ENCODE data around the gene USP36. TPM values are rescaled to one million over a fixed set of nuclear protein-coding genes. Genes with fewer than 3 reads are reported as not detected.

Gene USP36
- polyA plus RNA-seq, 1 donor (not counting 4 experiments of a cell fraction or from before 2014, with no cell fraction given) = 25.2 TPM

- no peak for DNase-seq (ENCODE audit: low read depth, low spot score)
- H3K79me2 ChIP-seq (ENCODE audit: control insufficient read depth, insufficient read depth, low read length) = no peaks in the 10 kb centered on the region
- dilution Hi-C loops (cut with MboI; ENCODE audit: extremely low pct_ligation_motif_present, low sequenced_read_pairs) = no loop called here
- H3K27me3 ChIP-seq (ENCODE audit: control insufficient read depth, extremely low read depth, insufficient read depth, low read length) = peaks cover 11% of the 10 kb centered on the region
- H2AFZ ChIP-seq (ENCODE audit: control insufficient read depth, low read length) = no peak overlapping the region
- no peaks in the 10 kb centered on the region for H3K9me1 ChIP-seq (ENCODE audit: control insufficient read depth, extremely low read depth, insufficient read depth, low read length)
- no peak overlapping the region for H3K9ac ChIP-seq (ENCODE audit: control insufficient read depth, extremely low read depth, insufficient read depth, low read length)
- H3K4me1 ChIP-seq (ENCODE audit: control insufficient read depth, extremely low read depth, insufficient read depth, low read length) = peaks cover 9% of the 10 kb centered on the region
- TF ChIP-seq CTCF (optimal IDR thresholded peaks at IDR 0.05 in 1 of 3, IDR thresholded peaks at IDR 0.05 in 1 of 3, conservative IDR thresholded peaks at IDR 0.05 in 1 of 3; ENCODE audit: extremely low read depth in 1 of 3, insufficient read depth in 2 of 3, low read length in 3 of 3) = no peak
- no peak for TF ChIP-seq EZH2 (IDR thresholded peaks at IDR 0.05; ENCODE audit: low read length)
- H4K20me1 ChIP-seq (ENCODE audit: control insufficient read depth, extremely low read depth, insufficient read depth, low read length) = peaks cover 1% of the 10 kb centered on the region
- no peaks in the 10 kb centered on the region for H3K36me3 ChIP-seq (ENCODE audit: control insufficient read depth in 2 of 2, extremely low read depth in 1 of 2, insufficient read depth in 2 of 2, low read length in 2 of 2)
- no peak for FAIRE-seq
- H3K4me2 ChIP-seq (ENCODE audit: control insufficient read depth, extremely low read depth, insufficient read depth, low read depth, low read length) = no peak overlapping the region
- H3K27ac ChIP-seq (ENCODE audit: control insufficient read depth, insufficient read depth, low read length) = no peak overlapping the region
- H3K4me3 ChIP-seq (ENCODE audit: control insufficient read depth in 2 of 3, extremely low read depth in 1 of 3, insufficient read depth in 2 of 3, low read depth in 1 of 3, low read length in 3 of 3) = no peak overlapping the region
- H3K9me3 ChIP-seq (ENCODE audit: control insufficient read depth, low read depth, low read length) = no peaks in the 10 kb centered on the region
Measured at GRCh38 chr17:78886954-78887353, 46.3 kb upstream of the USP36 start.

GRCh38 chr17:78885956-78886355, 45.3 kb upstream of the USP36 start:
- Histone ChIP-seq H3K9ac (ENCODE audit: control insufficient read depth, extremely low read depth, insufficient read depth, low read length) (no peak overlapping the region), H2AFZ (ENCODE audit: control insufficient read depth, low read length) (no peak overlapping the region), H3K36me3 (ENCODE audit: control insufficient read depth in 2 of 2, extremely low read depth in 1 of 2, insufficient read depth in 2 of 2, low read length in 2 of 2) (no peaks in the 10 kb centered on the region), H3K27ac (ENCODE audit: control insufficient read depth, insufficient read depth, low read length) (no peak overlapping the region), H4K20me1 (ENCODE audit: control insufficient read depth, extremely low read depth, insufficient read depth, low read length) (no peaks in the 10 kb centered on the region), H3K4me3 (ENCODE audit: control insufficient read depth in 2 of 3, extremely low read depth in 1 of 3, insufficient read depth in 2 of 3, low read depth in 1 of 3, low read length in 3 of 3) (no peak overlapping the region), H3K9me1 (ENCODE audit: control insufficient read depth, extremely low read depth, insufficient read depth, low read length) (no peaks in the 10 kb centered on the region), H3K4me1 (ENCODE audit: control insufficient read depth, extremely low read depth, insufficient read depth, low read length) (peaks cover 9% of the 10 kb centered on the region), H3K9me3 (ENCODE audit: control insufficient read depth, low read depth, low read length) (no peaks in the 10 kb centered on the region), H3K4me2 (ENCODE audit: control insufficient read depth, extremely low read depth, insufficient read depth, low read depth, low read length) (no peak overlapping the region), H3K27me3 (ENCODE audit: control insufficient read depth, extremely low read depth, insufficient read depth, low read length) (peaks cover 11% of the 10 kb centered on the region), H3K79me2 (ENCODE audit: control insufficient read depth, insufficient read depth, low read length) (no peaks in the 10 kb centered on the region)
- dilution Hi-C loops (cut with MboI; ENCODE audit: extremely low pct_ligation_motif_present, low sequenced_read_pairs) = no loop called here
- no peak for DNase-seq (ENCODE audit: low read depth, low spot score)
- TF ChIP-seq EZH2 (IDR thresholded peaks at IDR 0.05; ENCODE audit: low read length) (no peak), CTCF (optimal IDR thresholded peaks at IDR 0.05 in 1 of 3, IDR thresholded peaks at IDR 0.05 in 1 of 3, conservative IDR thresholded peaks at IDR 0.05 in 1 of 3; ENCODE audit: extremely low read depth in 1 of 3, insufficient read depth in 2 of 3, low read length in 3 of 3) (no peak)
- FAIRE-seq = no peak
